Measurements from ENCODE around the gene PWP1.
A peak's percentile ranks its signal among the peaks of the same experiment; 100 is the strongest.

Gene PWP1

DNA sequence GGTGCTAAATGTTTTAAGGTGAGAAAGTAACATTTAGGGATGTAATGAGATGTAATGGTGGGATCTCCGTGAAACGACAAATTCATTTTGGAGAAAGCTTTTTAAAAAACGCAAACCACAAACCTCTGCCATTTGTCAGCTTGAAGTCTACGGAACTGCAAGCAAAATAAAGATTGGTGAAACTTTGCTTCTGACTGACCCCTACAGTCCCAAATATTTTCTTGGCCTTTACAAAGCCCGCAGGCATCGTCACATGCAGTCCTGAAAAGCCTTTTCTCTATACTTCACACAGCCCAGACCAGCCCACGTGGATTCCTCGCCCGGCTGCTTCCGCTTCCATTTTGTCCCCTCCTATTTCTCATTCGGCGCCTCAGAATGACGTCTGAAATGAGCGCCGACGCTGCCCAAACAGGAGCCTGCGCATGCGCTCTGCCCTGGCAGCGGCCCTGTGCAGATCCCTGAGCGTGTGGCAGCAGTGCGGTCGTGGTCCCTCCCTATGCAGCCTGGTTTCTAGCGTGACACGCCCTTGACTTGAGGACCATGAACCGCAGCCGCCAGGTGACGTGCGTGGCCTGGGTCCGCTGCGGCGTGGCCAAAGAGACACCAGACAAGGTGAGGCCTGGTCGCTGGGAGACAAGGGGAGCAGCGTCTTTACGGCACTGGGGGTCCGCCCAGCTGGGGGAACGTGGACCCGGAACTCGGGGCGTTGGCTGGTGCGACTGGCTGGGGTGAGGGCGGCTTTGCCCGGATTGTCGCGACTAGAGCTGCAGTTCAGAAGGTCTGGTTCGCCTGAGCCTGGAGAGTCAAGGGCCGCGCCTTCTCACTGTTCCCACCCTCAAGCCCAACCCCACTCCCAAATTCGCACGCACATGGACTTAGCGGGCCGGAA lies at the start of gene PWP1:
Gene PWP1 (plus strand): TSS at position 440 of the 889 bp plus-strand sequence. CDS start 101 bp downstream, at position 541.
- peak; percentile 99 for DNase-seq

DNA sequence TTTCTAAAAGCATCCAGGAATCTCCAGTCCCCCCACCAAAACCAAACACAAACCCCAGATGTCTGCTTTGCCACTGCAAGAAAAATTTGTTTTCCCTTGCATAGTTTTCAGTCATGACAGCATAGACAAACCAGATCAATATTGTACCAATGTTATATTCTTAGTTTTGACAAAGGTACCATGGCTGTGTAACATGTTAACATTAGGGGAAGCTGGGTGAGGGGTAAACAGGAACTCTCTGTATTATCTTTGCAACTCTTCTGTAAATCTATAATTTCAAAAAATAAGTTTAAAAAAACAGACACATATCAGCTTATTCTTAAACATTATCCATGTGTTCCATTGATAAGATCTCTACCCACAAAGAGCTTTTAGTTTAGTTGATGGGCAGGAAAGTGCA lies 44.4 kb upstream of the PWP1 start:
- no peak for DNase-seq

GRCh38 chr12:107642240-107642639 lies 43.4 kb upstream of the PWP1 start:
- DNase-seq = peak; percentile 72

DNA sequence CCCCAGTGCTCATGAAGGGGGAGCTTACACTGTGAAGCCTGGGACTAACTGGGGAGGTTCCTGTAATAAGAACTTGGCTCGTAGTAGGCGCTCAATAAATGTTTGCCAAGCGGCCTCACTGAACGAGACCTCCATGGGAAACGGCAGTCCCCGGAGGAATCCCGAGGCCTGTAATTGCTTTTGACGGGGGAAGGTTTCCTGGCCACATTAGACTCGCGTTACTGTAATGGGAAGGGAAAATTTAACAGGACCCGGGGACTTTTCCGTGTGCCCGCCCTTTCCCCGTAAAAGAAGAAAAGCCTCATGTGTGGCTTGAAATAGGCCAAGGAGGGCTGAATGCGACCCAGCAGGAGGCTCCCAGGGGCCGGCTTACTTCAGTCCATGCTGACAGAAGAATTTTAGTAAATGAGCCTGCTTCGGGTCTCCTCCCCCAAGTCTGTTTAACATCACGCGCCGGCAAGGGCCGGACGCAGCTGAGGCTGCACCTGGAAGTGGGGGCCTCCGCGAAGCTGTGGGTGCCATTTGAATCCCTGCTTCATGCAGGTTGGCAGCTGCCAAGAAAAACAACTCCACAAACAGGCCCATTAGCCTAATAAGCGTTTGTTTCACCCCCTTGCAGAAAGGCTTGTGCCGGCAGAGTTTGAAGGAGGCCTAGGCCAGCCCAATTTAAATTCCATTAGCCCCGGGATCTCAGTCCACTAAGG lies 39.8 kb upstream of the PWP1 start:
- DNase-seq = peak; percentile 97

DNA sequence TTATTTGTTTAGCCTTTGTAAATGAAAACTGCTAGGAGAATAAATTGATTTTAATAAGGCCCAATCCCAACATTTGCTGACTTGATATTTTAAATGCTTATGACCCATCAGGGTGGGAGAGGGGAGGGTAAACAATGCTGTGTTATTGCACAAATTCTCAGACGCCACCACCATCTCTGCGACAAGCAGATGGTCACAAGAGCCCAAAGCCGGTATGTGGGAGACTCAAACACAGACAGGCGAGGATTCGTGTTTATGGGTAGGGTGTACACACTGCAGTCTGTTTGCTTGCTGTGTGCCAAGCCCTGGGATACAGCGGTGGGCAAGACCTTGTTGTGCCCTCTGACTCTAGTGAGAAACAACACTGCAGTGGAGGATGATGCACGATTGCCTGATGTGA lies 39.2 kb upstream of the PWP1 start:
- DNase-seq = peak; percentile 57

DNA sequence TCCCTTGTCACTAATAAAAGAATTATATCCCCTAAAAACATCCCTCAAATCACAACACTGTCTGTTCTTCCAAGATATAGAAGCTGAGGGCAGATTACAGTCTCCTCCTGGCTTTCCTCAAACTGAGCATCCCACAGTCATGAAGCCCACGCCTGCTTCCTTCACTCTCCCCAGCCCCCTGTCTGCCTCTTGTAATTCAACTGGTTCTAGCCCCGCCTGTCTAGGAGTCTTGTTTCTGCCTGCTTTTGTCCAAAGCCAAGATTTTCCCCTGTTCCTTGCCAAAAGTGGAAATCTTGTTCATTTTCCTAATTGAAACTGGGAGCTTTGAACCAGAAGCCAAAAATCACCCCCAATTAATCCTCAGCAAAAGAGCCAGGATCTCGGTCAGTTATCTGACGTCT lies 35.9 kb upstream of the PWP1 start:
- no peak for DNase-seq

- peak; percentile 29 for DNase-seq
Measured at GRCh38 chr12:107650977-107651376, 34.6 kb upstream of the PWP1 start.

- DNase-seq = peak; percentile 34
Measured at GRCh38 chr12:107651571-107652449, 33.8 kb upstream of the PWP1 start.

GRCh38 chr12:107653519-107653918 lies 32.1 kb upstream of the PWP1 start:
- no peak for DNase-seq

- no peak for DNase-seq
Measured at GRCh38 chr12:107654873-107655272, 30.7 kb upstream of the PWP1 start.

- DNase-seq = peak; percentile 54
Measured at GRCh38 chr12:107655281-107656065, 30.1 kb upstream of the PWP1 start.

DNA sequence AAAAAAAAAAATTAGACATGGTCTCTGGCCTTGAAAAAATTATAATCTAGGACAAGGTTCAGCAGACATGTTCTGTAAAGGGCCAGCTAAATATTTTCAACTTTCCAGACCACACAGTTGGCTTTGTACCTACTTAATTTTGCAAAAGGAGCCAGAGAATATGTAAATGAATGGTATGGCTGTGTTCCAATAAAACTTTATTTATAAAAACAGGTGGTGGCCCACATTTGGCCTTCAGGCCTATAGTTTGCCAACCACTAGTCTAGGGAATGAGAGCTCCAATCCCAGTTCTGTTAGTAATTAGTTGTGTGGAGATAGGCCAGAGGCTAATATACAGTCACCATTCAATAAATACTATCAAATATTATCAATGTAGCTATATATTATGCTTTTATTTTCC lies 29.3 kb upstream of the PWP1 start:
- no peak for DNase-seq

- DNase-seq = no peak
Measured at GRCh38 chr12:107657133-107657532, 28.5 kb upstream of the PWP1 start.

GRCh38 chr12:107657621-107658020 lies 28.0 kb upstream of the PWP1 start:
- no peak for DNase-seq

- DNase-seq = no peak
Measured at GRCh38 chr12:107660235-107660634, 25.4 kb upstream of the PWP1 start.

DNA sequence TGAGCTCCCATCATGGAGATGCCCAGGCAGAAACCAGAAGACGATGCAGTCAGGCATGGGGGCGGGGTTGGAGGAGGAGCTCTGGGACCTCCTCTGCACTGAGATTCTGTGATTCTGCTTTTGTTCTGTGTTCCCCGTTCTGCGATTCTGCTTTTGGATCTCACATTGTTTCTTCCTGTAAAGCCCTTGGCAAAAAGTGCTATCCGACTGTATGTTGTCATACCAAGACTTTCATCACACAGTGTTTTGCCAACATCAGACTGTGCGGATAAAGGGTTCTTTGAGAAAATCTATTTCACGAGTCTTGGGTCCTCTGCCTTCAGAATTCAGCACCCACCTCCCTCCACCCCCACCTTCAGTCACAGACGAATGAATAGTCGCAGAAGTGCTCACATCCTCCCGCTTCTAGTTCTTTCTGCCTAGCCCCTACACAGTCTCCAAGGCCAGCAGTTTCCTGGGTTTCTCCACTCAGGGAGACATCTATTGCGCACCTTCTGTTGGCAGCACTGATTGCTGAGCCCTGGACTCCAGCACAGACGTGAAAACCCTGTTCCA lies 24.7 kb upstream of the PWP1 start:
- no peak for DNase-seq

GRCh38 chr12:107661830-107662229 lies 23.8 kb upstream of the PWP1 start:
- no peak for DNase-seq

DNA sequence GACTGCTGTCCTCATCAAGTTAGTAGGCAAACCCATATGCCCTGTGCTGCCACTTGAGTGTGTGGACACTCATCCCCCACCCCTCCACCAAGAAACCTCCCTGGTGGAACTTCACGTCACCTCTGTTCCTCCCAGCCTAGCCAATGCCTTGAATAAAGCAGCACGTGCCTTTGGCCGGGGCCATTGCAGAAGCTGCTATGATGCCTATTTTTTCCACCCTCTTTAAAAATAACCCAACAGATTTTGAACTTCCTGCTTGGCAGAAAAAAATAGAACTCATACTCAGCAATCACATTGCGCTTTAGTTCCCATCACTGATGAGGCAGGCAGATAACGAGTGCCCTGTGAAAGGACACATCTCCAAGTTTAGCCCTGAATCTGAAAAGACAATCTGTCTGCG lies 23.1 kb upstream of the PWP1 start:
- DNase-seq = no peak

GRCh38 chr12:107663277-107663676 lies 22.3 kb upstream of the PWP1 start:
- no peak for DNase-seq

DNA sequence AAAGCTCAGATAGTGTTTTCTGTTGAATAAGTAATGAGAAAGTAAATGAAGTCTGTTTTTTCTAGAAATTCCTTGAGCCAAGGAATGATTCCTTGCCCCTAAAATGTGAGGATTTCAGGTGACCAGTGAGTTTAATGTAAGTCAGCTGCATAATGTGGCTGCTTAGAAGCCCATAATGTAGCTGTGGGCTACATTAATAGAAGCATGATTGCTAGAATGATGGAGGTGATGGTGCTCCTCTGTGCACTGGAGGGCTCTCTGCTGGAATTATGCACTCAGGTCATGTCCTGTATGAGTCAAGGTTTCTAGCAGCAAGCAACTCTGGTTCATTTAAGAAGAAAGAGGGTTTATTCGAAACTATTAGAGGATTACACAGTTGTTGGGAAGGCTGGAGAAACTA lies 19.6 kb upstream of the PWP1 start:
- DNase-seq = no peak

- no peak for DNase-seq
Measured at GRCh38 chr12:107667464-107667863, 18.1 kb upstream of the PWP1 start.
